GM23338 (cell line): ENCODE data around the gene AP2B1. TPM values are rescaled to one million over a fixed set of nuclear protein-coding genes. Genes with fewer than 3 reads are reported as not detected.
"Not testable (repeated sequence)": the region's sequence is repeated elsewhere in the genome, so short reads cannot be mapped to it uniquely, and the experiment has no call there.

Experiments
- ATAC-seq: fragments of 200-7000 bp; cut with Tn5 transposase; 3 replicates; pipeline ENCODE4 v1.9.1; 2020
- DNase-seq: peaks from one replicate; pipeline ENCODE4 v3.0.0-alpha.2; 2015; ENCODE audit warnings: low spot score
- H2AFZ ChIP-seq: fragments of 200-600 bp; sonication (generic); 2 replicates; pipeline ENCODE4 v1.8.0; 2016; ENCODE audit warnings: antibody characterized with exemption, mild to moderate bottlenecking, moderate library complexity
- H3F3A ChIP-seq: fragments of 200-600 bp; sonication (generic); replicated peaks from 2 replicates; pipeline ENCODE4 v1.8.0; 2017; ENCODE audit warnings: antibody characterized with exemption, mixed run types, low read depth
- H3K27ac ChIP-seq: fragments of 200-600 bp; sonication (generic); 2 replicates; pipeline ENCODE4 v1.6.1; 2016; ENCODE audit warnings: low read depth
- H3K27me3 ChIP-seq: fragments of 200-600 bp; sonication (generic); 2 replicates; pipeline ENCODE4 v1.8.0; 2016; ENCODE audit warnings: mild to moderate bottlenecking, mixed run types, moderate library complexity; ENCODE audit not compliant: insufficient read depth
- H3K36me3 ChIP-seq: fragments of 200-600 bp; sonication (generic); 2 replicates; pipeline ENCODE4 v1.8.0; 2016; ENCODE audit warnings: mild to moderate bottlenecking; ENCODE audit not compliant: insufficient read depth
- H3K4me1 ChIP-seq: fragments of 200-600 bp; sonication (generic); 2 replicates; pipeline ENCODE4 v1.8.0; 2016; ENCODE audit warnings: mild to moderate bottlenecking, moderate library complexity; ENCODE audit not compliant: insufficient read depth
- H3K4me2 ChIP-seq: fragments of 200-600 bp; sonication (generic); 2 replicates; pipeline ENCODE4 v1.7.1; 2017; ENCODE audit warnings: mixed run types
- H3K4me3 ChIP-seq: fragments of 200-600 bp; sonication (generic); 2 replicates; pipeline ENCODE4 v1.6.1; 2016; ENCODE audit warnings: mixed run types
- H3K79me2 ChIP-seq: fragments of 200-600 bp; sonication (generic); replicated peaks from 2 replicates; pipeline ENCODE4 v1.8.0; 2017; ENCODE audit warnings: mild to moderate bottlenecking; ENCODE audit not compliant: insufficient read depth
- H3K9me2 ChIP-seq: fragments of 200-600 bp; sonication (generic); 2 replicates; pipeline ENCODE4 v1.8.0; 2017; ENCODE audit not compliant: insufficient read depth
- H4K20me1 ChIP-seq: fragments of 200-600 bp; sonication (generic); replicated peaks from 2 replicates; pipeline ENCODE4 v1.8.0; 2017; ENCODE audit warnings: mild to moderate bottlenecking; ENCODE audit not compliant: insufficient read depth
- H3K27ac Mint-ChIP-seq: 2 replicates; pipeline ENCODE4 v1.8.0; 2020; ENCODE audit warnings: inconsistent platforms, mild to moderate bottlenecking, moderate library complexity, mixed read lengths
- H3K27me3 Mint-ChIP-seq: 3 replicates; pipeline ENCODE4 v1.8.0; 2022; ENCODE audit warnings: low read depth, mild to moderate bottlenecking, moderate library complexity, mixed read lengths, inconsistent platforms; ENCODE audit not compliant: insufficient read depth, poor library complexity
- H3K36me3 Mint-ChIP-seq: 3 replicates; pipeline ENCODE4 v1.8.0; 2021; ENCODE audit warnings: low read depth, mild to moderate bottlenecking, inconsistent platforms, moderate library complexity, mixed read lengths
- H3K4me1 Mint-ChIP-seq: 3 replicates; pipeline ENCODE4 v1.8.0; 2020; ENCODE audit warnings: mild to moderate bottlenecking, inconsistent platforms, mixed read lengths
- H3K4me3 Mint-ChIP-seq: 3 replicates; pipeline ENCODE4 v1.8.0; 2021; ENCODE audit warnings: moderate library complexity, mild to moderate bottlenecking, inconsistent platforms, mixed read lengths
- H3K9me3 Mint-ChIP-seq: 3 replicates; pipeline ENCODE4 v1.8.0; 2020; ENCODE audit warnings: moderate library complexity, mild to moderate bottlenecking, inconsistent platforms, mixed read lengths
- CREB1 ChIP-seq: fragments of 250-450 bp; sonication (Bioruptor Pico); IDR thresholded peaks from 2 replicates; pipeline ENCODE4 v1.5.0; 2020; ENCODE audit warnings: low read depth, mild to moderate bottlenecking, moderate library complexity
- EZH2 ChIP-seq: fragments of 200-600 bp; sonication (generic); IDR thresholded peaks from one replicate; pipeline ENCODE4 v1.8.0; 2017; ENCODE audit warnings: antibody characterized with exemption, mild to moderate bottlenecking, low read depth; ENCODE audit not compliant: unreplicated experiment
- STAT1 ChIP-seq: IDR thresholded peaks from one replicate; pipeline ENCODE4 v1.6.1; 2016; ENCODE audit warnings: antibody characterized with exemption; ENCODE audit not compliant: unreplicated experiment
- ZNF331 ChIP-seq: fragments of 250-450 bp; sonication (Bioruptor Pico); IDR thresholded peaks from 2 replicates; pipeline ENCODE4 v1.5.0; 2020; ENCODE audit warnings: low read depth, mild to moderate bottlenecking, moderate library complexity
- ZNF462 ChIP-seq: fragments of 250-450 bp; sonication (Bioruptor Pico); IDR thresholded peaks from 2 replicates; pipeline ENCODE4 v1.5.0; 2020; ENCODE audit warnings: mild to moderate bottlenecking, moderate library complexity
- polyA plus RNA-seq: library from polyadenylated mRNA; unstranded; fragments of >200 nt; fragmentation: Nextera tagmentation; extraction: Ambion mirVana; gene quantifications from 2 replicates; pipeline ENCODE4 v1.2.1, GENCODE V29; 2016
- total RNA-seq: library from RNA; depleted of rRNA; stranded (reverse); fragments of >200 nt; shearing (Covaris generic); gene quantifications from 2 replicates; pipeline ENCODE4 v1.2.3, GENCODE V29; 2014

The AP2B1 gene
- total and polyA plus RNA-seq, 2 experiments from 2014 or later: 89.7 to 144 TPM

GRCh38 chr17:35751541-35751940 lies 164.4 kb downstream of the AP2B1 start:
- not testable (repeated sequence) for H3K4me1 ChIP-seq, H3K36me3 Mint-ChIP-seq, DNase-seq, H3K27ac ChIP-seq, H3K4me3 ChIP-seq, H3K27ac Mint-ChIP-seq, H3K79me2 ChIP-seq, H3K9me3 Mint-ChIP-seq, H3K4me3 Mint-ChIP-seq, ATAC-seq, H3K9me2 ChIP-seq, H3F3A ChIP-seq, H4K20me1 ChIP-seq, H3K36me3 ChIP-seq, H2AFZ ChIP-seq, H3K4me2 ChIP-seq
- peaks cover 24% of the 10 kb centered on the region for H3K27me3 ChIP-seq
- peaks cover 31% of the 10 kb centered on the region for H3K4me1 Mint-ChIP-seq
- peaks cover 35% of the 10 kb centered on the region for H3K27me3 Mint-ChIP-seq

- H2AFZ ChIP-seq: no peak overlapping the region
- H3K79me2 ChIP-seq: no peaks in the 10 kb centered on the region
- Mint-ChIP-seq H3K4me3 (no peak overlapping the region), H3K9me3 (no peaks in the 10 kb centered on the region), H3K36me3 (no peaks in the 10 kb centered on the region), H3K4me1 (peaks cover 31% of the 10 kb centered on the region), H3K27ac (no peak overlapping the region), H3K27me3 (peaks cover 33% of the 10 kb centered on the region)
- H4K20me1 ChIP-seq: no peaks in the 10 kb centered on the region
- ATAC-seq: no peak
- no peak for TF ChIP-seq STAT1
- TF ChIP-seq ZNF331 (CRISPR knock-in tag): no peak
- DNase-seq: no peak
- H3K4me1 ChIP-seq: peaks cover 6% of the 10 kb centered on the region; the same call in 1 of the 2 replicates
- H3F3A ChIP-seq: no peaks in the 10 kb centered on the region
- H3K4me3 ChIP-seq: no peak overlapping the region
- no peaks in the 10 kb centered on the region for H3K9me2 ChIP-seq
- H3K27me3 ChIP-seq: peaks cover 24% of the 10 kb centered on the region
- no peak overlapping the region for H3K27ac ChIP-seq
- no peak overlapping the region for H3K4me2 ChIP-seq
- H3K36me3 ChIP-seq: no peaks in the 10 kb centered on the region
Measured at GRCh38 chr17:35752471-35752870, 165.3 kb downstream of the AP2B1 start.

GRCh38 chr17:35752945-35753764 lies 166.0 kb downstream of the AP2B1 start, which contains the start of gene GAS2L2:
GAS2L2 (minus strand) TSS chr17:35753239; CDS start chr17:35752850, 389 bp downstream.
- Histone ChIP-seq H3K27me3 (peaks cover 24% of the 10 kb centered on the region), H4K20me1 (no peaks in the 10 kb centered on the region), H3F3A (no peaks in the 10 kb centered on the region), H3K27ac (no peak within 1 kb of the TSS), H3K9me2 (no peaks in the 10 kb centered on the region), H2AFZ (peak within 1 kb of the TSS; percentile 32; the same call in 1 of the 2 replicates), H3K4me1 (peaks cover 6% of the 10 kb centered on the region; the same call in 1 of the 2 replicates), H3K36me3 (no peaks in the 10 kb centered on the region), H3K4me2 (no peak within 1 kb of the TSS), H3K4me3 (no peak within 1 kb of the TSS), H3K79me2 (no peaks in the 10 kb centered on the region)
- no peaks in the 10 kb centered on the region for H3K9me3 Mint-ChIP-seq
- no peaks in the 10 kb centered on the region for H3K36me3 Mint-ChIP-seq
- H3K27me3 Mint-ChIP-seq: peaks cover 31% of the 10 kb centered on the region
- H3K4me1 Mint-ChIP-seq: peaks cover 29% of the 10 kb centered on the region
- ATAC-seq (peak; percentile 31), DNase-seq (no peak)
- no peak within 1 kb of the TSS for H3K27ac Mint-ChIP-seq
- no peak within 1 kb of the TSS for H3K4me3 Mint-ChIP-seq
- TF ChIP-seq CREB1 (CRISPR knock-in tag) (no peak), EZH2 (no peak)

- Mint-ChIP-seq H3K27ac (no peak overlapping the region), H3K27me3 (peaks cover 5% of the 10 kb centered on the region), H3K4me1 (peaks cover 10% of the 10 kb centered on the region), H3K36me3 (no peaks in the 10 kb centered on the region), H3K9me3 (no peaks in the 10 kb centered on the region), H3K4me3 (no peak overlapping the region)
- Histone ChIP-seq H3K79me2 (no peaks in the 10 kb centered on the region), H3K27me3 (no peaks in the 10 kb centered on the region), H3K4me2 (no peak overlapping the region), H2AFZ (no peak overlapping the region), H4K20me1 (no peaks in the 10 kb centered on the region), H3K9me2 (no peaks in the 10 kb centered on the region), H3K4me3 (no peak overlapping the region), H3K27ac (no peak overlapping the region), H3K4me1 (no peaks in the 10 kb centered on the region), H3K36me3 (no peaks in the 10 kb centered on the region), H3F3A (no peaks in the 10 kb centered on the region)
- ATAC-seq (no peak), DNase-seq (no peak)
- no peak for TF ChIP-seq ZNF462 (CRISPR knock-in tag)
Measured at GRCh38 chr17:35757243-35757642, 170.1 kb downstream of the AP2B1 start.
